ENCODE data around the gene PDE6H. TPM values are rescaled to one million over a fixed set of nuclear protein-coding genes. Genes with fewer than 3 reads are reported as not detected.
A peak's percentile ranks its signal among the peaks of the same experiment; 100 is the strongest.

Gene PDE6H
- total RNA-seq, 1 experiment from 2014 or later = not detected

- H3K9me3 ChIP-seq = no peaks in the 10 kb centered on the region
- Mint-ChIP-seq H3K27ac (ENCODE audit: unreplicated experiment) (peak overlapping the region; percentile 52), H3K27me3 (ENCODE audit: insufficient read depth, unreplicated experiment) (no peaks in the 10 kb centered on the region), H3K36me3 (ENCODE audit: insufficient read depth, unreplicated experiment) (no peaks in the 10 kb centered on the region), H3K4me3 (ENCODE audit: unreplicated experiment) (no peak overlapping the region), H3K9me3 (ENCODE audit: unreplicated experiment) (peaks cover 31% of the 10 kb centered on the region), H3K4me1 (ENCODE audit: low read depth, unreplicated experiment) (peaks cover 41% of the 10 kb centered on the region)
- no TSS peak for BruUV-seq (replicated peaks)
- H3K4me3 ChIP-seq (ENCODE audit: low read depth, low read length) = no peak overlapping the region
- DNase-seq = no peak
- CTCF ChIA-PET = no interaction called here
- no peaks in the 10 kb centered on the region for H3K27me3 ChIP-seq (replicated peaks; ENCODE audit: control insufficient read depth, insufficient read depth, low read length)
- no peaks in the 10 kb centered on the region for H3K36me3 ChIP-seq (ENCODE audit: control insufficient read depth, insufficient read depth, low read length)
- TF ChIP-seq, protein P1, sequence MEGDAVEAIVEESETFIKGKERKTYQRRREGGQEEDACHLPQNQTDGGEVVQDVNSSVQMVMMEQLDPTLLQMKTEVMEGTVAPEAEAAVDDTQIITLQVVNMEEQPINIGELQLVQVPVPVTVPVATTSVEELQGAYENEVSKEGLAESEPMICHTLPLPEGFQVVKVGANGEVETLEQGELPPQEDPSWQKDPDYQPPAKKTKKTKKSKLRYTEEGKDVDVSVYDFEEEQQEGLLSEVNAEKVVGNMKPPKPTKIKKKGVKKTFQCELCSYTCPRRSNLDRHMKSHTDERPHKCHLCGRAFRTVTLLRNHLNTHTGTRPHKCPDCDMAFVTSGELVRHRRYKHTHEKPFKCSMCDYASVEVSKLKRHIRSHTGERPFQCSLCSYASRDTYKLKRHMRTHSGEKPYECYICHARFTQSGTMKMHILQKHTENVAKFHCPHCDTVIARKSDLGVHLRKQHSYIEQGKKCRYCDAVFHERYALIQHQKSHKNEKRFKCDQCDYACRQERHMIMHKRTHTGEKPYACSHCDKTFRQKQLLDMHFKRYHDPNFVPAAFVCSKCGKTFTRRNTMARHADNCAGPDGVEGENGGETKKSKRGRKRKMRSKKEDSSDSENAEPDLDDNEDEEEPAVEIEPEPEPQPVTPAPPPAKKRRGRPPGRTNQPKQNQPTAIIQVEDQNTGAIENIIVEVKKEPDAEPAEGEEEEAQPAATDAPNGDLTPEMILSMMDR (IDR thresholded peaks at IDR 0.05; ENCODE audit: insufficient read depth in 1 of 2, low read depth in 1 of 2, low read length in 1 of 2, severe bottlenecking in 1 of 2, unreplicated experiment in 1 of 2) = no peak
- H3K4me1 ChIP-seq = peaks cover 55% of the 10 kb centered on the region
- intact Hi-C loops (cut with micrococcal nuclease; ENCODE audit: unreplicated experiment) = no loop called here
- POLR2A ChIA-PET = no interaction called here
These were observed 24.2 kb upstream of the PDE6H start for GRCh38 chr12:14948672-14949071.

GRCh38 chr12:14949631-14950030 is 23.2 kb upstream of the PDE6H start:
- no peak for DNase-seq
- Histone ChIP-seq H3K4me3 (ENCODE audit: low read depth, low read length) (no peak overlapping the region), H3K36me3 (ENCODE audit: control insufficient read depth, insufficient read depth, low read length) (no peaks in the 10 kb centered on the region), H3K27me3 (replicated peaks; ENCODE audit: control insufficient read depth, insufficient read depth, low read length) (no peaks in the 10 kb centered on the region), H3K9me3 (no peaks in the 10 kb centered on the region), H3K4me1 (peaks cover 55% of the 10 kb centered on the region)
- H3K4me3 Mint-ChIP-seq (ENCODE audit: unreplicated experiment) = peak overlapping the region; percentile 5
- peaks cover 31% of the 10 kb centered on the region for H3K9me3 Mint-ChIP-seq (ENCODE audit: unreplicated experiment)
- TF ChIP-seq, protein P1 (IDR thresholded peaks at IDR 0.05; ENCODE audit: insufficient read depth in 1 of 2, low read depth in 1 of 2, low read length in 1 of 2, severe bottlenecking in 1 of 2, unreplicated experiment in 1 of 2) = no peak
- H3K27ac Mint-ChIP-seq (ENCODE audit: unreplicated experiment) = peak overlapping the region; percentile 55
- POLR2A ChIA-PET = no interaction called here
- BruUV-seq (replicated peaks) = no TSS peak
- intact Hi-C loops (cut with micrococcal nuclease; ENCODE audit: unreplicated experiment) = loop anchor here (2.0 kb wide), 1 partner anchor 15 kb away; no protein-coding TSS in a partner anchor
- no peaks in the 10 kb centered on the region for H3K27me3 Mint-ChIP-seq (ENCODE audit: insufficient read depth, unreplicated experiment)
- H3K36me3 Mint-ChIP-seq (ENCODE audit: insufficient read depth, unreplicated experiment) = no peaks in the 10 kb centered on the region
- H3K4me1 Mint-ChIP-seq (ENCODE audit: low read depth, unreplicated experiment) = peaks cover 41% of the 10 kb centered on the region
- CTCF ChIA-PET = no interaction called here

DNA sequence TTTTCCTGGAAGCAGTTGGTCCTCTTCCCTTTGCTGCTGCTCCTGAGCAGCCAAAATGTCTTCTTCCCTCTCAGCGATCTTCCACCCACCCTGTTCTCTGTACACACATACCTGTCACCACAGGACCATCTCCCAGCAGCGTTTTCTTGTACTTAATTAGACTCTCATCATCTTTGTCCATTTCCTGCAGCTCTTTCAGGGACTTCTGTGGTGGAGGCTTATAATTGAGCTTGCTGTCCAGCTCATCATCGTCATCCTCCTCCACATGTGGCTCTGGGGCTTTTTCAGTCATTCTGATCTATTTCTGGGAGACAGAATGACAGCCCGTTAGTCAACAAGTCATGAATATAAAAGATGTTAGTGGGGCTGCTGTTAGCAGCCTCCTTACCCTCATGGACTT is 22.4 kb upstream of the PDE6H start:
- intact Hi-C loops (cut with micrococcal nuclease; ENCODE audit: unreplicated experiment) = loop anchor here (2.0 kb wide), 1 partner anchor 16 kb away; no protein-coding TSS in a partner anchor
- Mint-ChIP-seq H3K4me3 (ENCODE audit: unreplicated experiment) (peak overlapping the region; percentile 5), H3K4me1 (ENCODE audit: low read depth, unreplicated experiment) (peaks cover 41% of the 10 kb centered on the region), H3K36me3 (ENCODE audit: insufficient read depth, unreplicated experiment) (no peaks in the 10 kb centered on the region), H3K27ac (ENCODE audit: unreplicated experiment) (peak overlapping the region; percentile 55), H3K9me3 (ENCODE audit: unreplicated experiment) (peaks cover 31% of the 10 kb centered on the region), H3K27me3 (ENCODE audit: insufficient read depth, unreplicated experiment) (no peaks in the 10 kb centered on the region)
- Histone ChIP-seq H3K4me1 (peaks cover 55% of the 10 kb centered on the region), H3K4me3 (ENCODE audit: low read depth, low read length) (no peak overlapping the region), H3K36me3 (ENCODE audit: control insufficient read depth, insufficient read depth, low read length) (no peaks in the 10 kb centered on the region), H3K27me3 (replicated peaks; ENCODE audit: control insufficient read depth, insufficient read depth, low read length) (no peaks in the 10 kb centered on the region), H3K9me3 (no peaks in the 10 kb centered on the region)
- BruUV-seq (replicated peaks) = TSS peak; percentile 80
- ChIA-PET POLR2A (no interaction called here), CTCF (no interaction called here)
- DNase-seq = no peak
- TF ChIP-seq, protein P1 (IDR thresholded peaks at IDR 0.05; ENCODE audit: insufficient read depth in 1 of 2, low read depth in 1 of 2, low read length in 1 of 2, severe bottlenecking in 1 of 2, unreplicated experiment in 1 of 2) = no peak
